Upper lobe of right lung (tissue), 1 donor: ENCODE measurements around the gene CEP152. TPM values are rescaled to one million over a fixed set of nuclear protein-coding genes. Genes with fewer than 3 reads are reported as not detected.

ENCODE experiments used
- ATAC-seq: fragments of 200-7000 bp; cut with Tn5 transposase; one replicate; pipeline ENCODE4 v1.9.1; 2020; ENCODE audit warnings: mild to moderate bottlenecking, moderate library complexity
- DNase-seq: peaks from one replicate; pipeline ENCODE4 v3.0.0-alpha.2; 2020
- H3K27ac ChIP-seq: fragments of 200-600 bp; one replicate; pipeline ENCODE4 v1.8.0; 2022
- H3K27me3 ChIP-seq: fragments of 200-600 bp; one replicate; pipeline ENCODE4 v1.8.0; 2022; ENCODE audit warnings: mild to moderate bottlenecking
- H3K36me3 ChIP-seq: fragments of 200-600 bp; one replicate; pipeline ENCODE4 v1.8.0; 2022
- H3K4me1 ChIP-seq: fragments of 200-600 bp; one replicate; pipeline ENCODE4 v1.8.0; 2022
- H3K4me3 ChIP-seq: fragments of 200-600 bp; one replicate; pipeline ENCODE4 v1.8.0; 2022; ENCODE audit warnings: mild to moderate bottlenecking
- H3K9me3 ChIP-seq: fragments of 200-600 bp; one replicate; pipeline ENCODE4 v1.8.0; 2022
- intact Hi-C: fragments of 100-400 bp; cut with DNase I; formaldehyde crosslinking; loops from one replicate; pipeline ENCODE4 v1.11.0; 2022
- total RNA-seq: library from RNA; stranded (reverse); fragmentation: NEBNext Ultra II Directional; extraction: Animal tissue kit (Norgen Biotek cat#: 25700); gene quantifications from one replicate; pipeline ENCODE4 v1.2.1, GENCODE V29; 2021
- TF ChIP-seq, protein P1 (sequence below): fragments of 200-600 bp; IDR thresholded peaks from one replicate; pipeline ENCODE4 v1.8.0; 2022; ENCODE audit warnings: antibody characterized with exemption
- donor health status: DM: no; HTN: yes; CAD: no; lungs with severe emphysema.

CEP152 gene
- total RNA-seq, 1 donor from 2014 or later = 4.2 TPM

DNA sequence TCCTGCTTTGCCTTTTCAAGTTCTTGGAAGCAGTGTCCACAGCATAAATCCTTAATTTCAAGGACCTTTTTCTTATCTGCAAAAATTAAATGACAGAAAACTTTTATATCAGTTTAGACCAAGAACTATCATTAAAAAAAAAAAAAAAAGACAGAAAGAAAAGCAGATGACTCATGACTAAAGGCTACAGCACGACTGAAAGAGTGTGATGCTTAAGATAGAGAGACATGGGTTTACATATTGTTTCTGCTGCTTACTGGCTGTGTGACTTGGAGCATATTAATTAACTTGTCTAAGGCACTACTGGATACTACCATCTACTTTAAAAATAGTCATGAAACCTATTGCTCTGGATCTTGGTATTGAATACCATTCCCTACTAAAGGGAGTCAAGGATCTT lies 62.3 kb downstream of the CEP152 start:
- DNase-seq (no peak), ATAC-seq (no peak)
- TF ChIP-seq, protein P1, sequence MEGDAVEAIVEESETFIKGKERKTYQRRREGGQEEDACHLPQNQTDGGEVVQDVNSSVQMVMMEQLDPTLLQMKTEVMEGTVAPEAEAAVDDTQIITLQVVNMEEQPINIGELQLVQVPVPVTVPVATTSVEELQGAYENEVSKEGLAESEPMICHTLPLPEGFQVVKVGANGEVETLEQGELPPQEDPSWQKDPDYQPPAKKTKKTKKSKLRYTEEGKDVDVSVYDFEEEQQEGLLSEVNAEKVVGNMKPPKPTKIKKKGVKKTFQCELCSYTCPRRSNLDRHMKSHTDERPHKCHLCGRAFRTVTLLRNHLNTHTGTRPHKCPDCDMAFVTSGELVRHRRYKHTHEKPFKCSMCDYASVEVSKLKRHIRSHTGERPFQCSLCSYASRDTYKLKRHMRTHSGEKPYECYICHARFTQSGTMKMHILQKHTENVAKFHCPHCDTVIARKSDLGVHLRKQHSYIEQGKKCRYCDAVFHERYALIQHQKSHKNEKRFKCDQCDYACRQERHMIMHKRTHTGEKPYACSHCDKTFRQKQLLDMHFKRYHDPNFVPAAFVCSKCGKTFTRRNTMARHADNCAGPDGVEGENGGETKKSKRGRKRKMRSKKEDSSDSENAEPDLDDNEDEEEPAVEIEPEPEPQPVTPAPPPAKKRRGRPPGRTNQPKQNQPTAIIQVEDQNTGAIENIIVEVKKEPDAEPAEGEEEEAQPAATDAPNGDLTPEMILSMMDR = no peak
- no peaks in the 10 kb centered on the region for H3K36me3 ChIP-seq
- H3K27ac ChIP-seq = no peak overlapping the region
- H3K4me1 ChIP-seq = no peaks in the 10 kb centered on the region
- H3K4me3 ChIP-seq = no peak overlapping the region
- intact Hi-C loops = no loop called here
- no peaks in the 10 kb centered on the region for H3K9me3 ChIP-seq
- no peaks in the 10 kb centered on the region for H3K27me3 ChIP-seq

DNA sequence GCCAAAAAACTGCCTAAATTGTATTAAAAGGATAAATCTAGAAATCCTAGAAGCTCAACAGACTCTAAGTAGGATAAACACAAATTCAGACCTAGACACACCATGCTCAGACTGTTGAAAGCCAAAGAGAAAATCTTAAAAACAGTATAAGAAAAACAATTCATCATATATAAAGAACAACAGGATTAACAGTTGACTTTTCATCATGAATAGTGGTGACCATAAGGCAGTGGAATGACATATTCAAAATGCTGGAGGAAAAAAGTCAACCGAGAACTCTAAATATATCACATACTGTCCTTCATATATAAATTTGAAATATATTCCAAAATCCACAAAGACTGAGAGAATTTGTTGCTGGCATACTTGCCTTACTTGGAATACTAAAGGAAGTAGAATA lies 77.3 kb downstream of the CEP152 start:
- intact Hi-C loops = no loop called here
- Histone ChIP-seq H3K4me1 (no peaks in the 10 kb centered on the region), H3K27ac (no peak overlapping the region), H3K27me3 (no peaks in the 10 kb centered on the region), H3K4me3 (no peak overlapping the region), H3K36me3 (no peaks in the 10 kb centered on the region), H3K9me3 (peaks cover 4% of the 10 kb centered on the region)
- DNase-seq (no peak), ATAC-seq (no peak)
- TF ChIP-seq, protein P1 = no peak

DNA sequence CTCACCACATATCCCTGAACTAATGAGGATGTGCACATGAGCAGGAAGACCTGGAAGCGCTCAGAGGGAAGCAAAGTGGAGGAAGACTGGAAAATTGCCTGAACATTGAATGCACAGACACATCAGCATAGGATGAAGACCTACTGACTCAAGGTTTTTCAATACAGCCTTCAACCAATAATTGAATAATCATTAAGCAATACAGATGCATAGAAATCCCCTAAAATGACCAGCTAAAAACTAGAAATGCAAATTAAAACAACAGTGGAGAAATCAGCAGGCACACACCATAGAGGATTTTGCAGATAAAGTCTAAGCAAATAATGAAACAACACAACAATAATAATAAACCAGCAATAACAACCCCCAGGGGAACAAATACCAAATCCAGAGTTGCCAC lies 80.4 kb downstream of the CEP152 start:
- TF ChIP-seq, protein P1 = no peak
- DNase-seq (no peak), ATAC-seq (no peak)
- Histone ChIP-seq H3K4me1 (no peaks in the 10 kb centered on the region), H3K4me3 (no peak overlapping the region), H3K9me3 (no peaks in the 10 kb centered on the region), H3K27ac (no peak overlapping the region), H3K27me3 (no peaks in the 10 kb centered on the region), H3K36me3 (no peaks in the 10 kb centered on the region)
- intact Hi-C loops = no loop called here

DNA sequence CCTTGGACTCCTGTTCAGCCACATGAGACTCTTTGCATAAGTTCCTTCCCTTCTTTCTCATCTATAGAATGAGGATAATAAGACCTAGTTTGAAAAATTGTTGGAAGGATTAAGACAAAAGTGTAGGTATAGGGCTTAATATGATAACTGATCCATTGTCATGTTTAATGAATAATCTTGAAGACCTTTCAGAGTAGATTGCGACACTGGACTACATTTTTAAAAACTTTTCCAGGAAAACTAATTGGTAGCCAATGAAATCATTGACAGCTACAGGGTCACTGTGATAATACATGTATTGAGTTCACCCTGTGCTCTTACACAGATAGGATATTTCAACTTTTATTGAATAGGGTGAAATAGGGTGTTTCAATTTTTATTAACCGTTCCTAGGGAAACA lies 86.9 kb downstream of the CEP152 start:
- no peak overlapping the region for H3K27ac ChIP-seq
- intact Hi-C loops = no loop called here
- H3K4me1 ChIP-seq = no peaks in the 10 kb centered on the region
- H3K4me3 ChIP-seq = no peak overlapping the region
- ATAC-seq (no peak), DNase-seq (no peak)
- no peaks in the 10 kb centered on the region for H3K36me3 ChIP-seq
- H3K9me3 ChIP-seq = no peaks in the 10 kb centered on the region
- TF ChIP-seq, protein P1 = no peak
- no peaks in the 10 kb centered on the region for H3K27me3 ChIP-seq

DNA sequence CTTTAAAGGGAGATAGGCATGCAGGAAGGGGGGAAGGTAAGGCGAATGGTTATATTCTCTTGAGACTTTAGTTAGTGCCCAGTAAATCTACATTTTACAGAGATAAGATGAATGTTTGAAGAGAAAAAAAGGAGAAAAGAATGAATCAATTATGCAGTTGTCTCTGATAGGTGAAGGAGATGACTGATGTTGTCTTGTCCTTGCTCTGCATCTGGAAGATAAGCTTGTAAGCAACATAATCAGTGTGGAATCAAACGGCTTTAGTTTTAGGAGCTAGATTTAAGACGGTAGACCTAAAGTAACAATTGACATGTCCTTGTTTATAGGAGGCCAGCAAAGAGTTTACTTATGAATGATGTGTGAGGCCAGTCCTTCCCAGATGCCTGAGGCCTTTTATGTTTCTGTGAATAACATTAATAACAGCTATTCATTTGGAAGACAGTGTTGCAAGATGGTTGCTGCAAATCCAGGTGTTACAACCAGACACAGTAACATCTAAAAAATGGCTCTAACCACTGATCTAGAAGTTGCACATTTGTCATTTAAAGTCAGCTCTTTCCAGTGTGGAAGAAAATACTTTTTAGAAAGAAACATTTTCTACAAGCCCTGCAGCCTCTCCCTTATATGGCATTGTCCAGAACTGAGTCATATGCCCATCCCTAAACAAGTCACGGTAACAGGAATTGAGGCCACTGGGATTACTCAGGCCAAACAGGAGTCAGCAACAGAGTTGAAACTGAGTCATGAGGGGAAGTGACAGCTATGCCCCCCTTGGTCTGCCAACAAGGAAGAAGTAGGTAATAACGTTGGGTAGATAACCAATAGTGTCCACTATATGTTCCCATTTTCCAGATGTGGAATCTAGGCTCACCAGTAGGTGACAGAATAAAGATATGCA lies 87.9 kb downstream of the CEP152 start:
- intact Hi-C loops = no loop called here
- H3K36me3 ChIP-seq = no peaks in the 10 kb centered on the region
- no peak overlapping the region for H3K27ac ChIP-seq
- no peak overlapping the region for H3K4me3 ChIP-seq
- no peaks in the 10 kb centered on the region for H3K4me1 ChIP-seq
- H3K9me3 ChIP-seq = no peaks in the 10 kb centered on the region
- no peaks in the 10 kb centered on the region for H3K27me3 ChIP-seq
- DNase-seq (no peak), ATAC-seq (no peak)
- TF ChIP-seq, protein P1 = no peak
